Stimulated activated CD4-positive, alpha-beta T cell treated with anti-CD3 and anti-CD28 coated beads, TNF-alpha, amount 100 ng/mL, for 4 hours (primary cell): ENCODE results near the gene HOXA9.

Experiments
- DNase-seq, 3 experiments: peaks; one replicate each; pipeline ENCODE4 v3.0.0-alpha.2; 2020; ENCODE audit warnings: low read depth in 3 of 3

The HOXA9 gene

GRCh38 chr7:27188386-27189294 lies 23.3 kb upstream of the HOXA9 start:
- DNase-seq = no peak

DNA sequence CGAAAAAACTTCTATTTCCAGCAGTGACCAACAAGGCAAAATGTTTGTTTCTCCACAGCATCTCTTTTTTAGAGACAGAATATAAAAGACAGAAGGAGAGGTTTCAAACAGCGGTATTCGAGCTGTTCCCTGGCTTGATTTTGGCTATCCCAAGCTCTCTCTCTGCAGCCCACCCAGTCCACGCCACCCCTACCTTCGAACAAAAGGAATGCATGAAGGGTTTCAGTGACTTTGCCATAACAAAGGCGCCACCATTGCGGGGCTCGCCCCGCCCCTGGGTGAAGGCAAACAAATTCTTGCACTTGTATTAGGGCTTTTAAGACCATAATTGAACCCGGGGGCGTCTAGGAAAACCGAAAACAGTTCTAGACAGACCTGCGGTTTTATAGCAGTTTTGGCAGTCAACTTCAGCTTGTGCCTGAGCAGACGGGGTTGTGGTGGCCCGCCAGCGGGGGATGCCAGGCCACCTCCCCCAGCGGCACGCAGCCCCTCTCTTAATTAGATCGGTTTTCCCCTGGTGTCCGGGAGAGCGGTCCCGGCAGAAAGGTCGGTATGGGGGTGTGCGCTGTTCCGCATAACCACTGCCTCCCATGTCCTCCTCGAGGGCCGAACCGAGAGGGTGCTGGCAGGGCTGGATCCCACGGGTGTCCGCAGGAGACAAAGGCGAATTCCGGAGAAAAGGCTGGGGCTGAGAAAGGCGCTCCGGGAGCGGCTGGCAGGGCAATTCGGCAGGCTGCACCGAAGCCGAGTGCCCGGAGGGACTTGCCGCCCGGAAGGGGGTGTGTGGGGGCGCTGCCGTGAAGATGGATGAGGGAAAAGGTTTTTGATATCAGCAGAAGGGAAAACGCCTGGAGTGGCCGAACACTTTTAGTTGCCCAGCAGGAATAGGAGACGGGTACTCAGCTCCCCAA lies 22.4 kb upstream of the HOXA9 start:
- DNase-seq = no peak

- DNase-seq = no peak
These were observed 21.5 kb upstream of the HOXA9 start for GRCh38 chr7:27186668-27187474.

- DNase-seq = no peak
These were observed 20.7 kb upstream of the HOXA9 start for GRCh38 chr7:27185854-27186667.

DNA sequence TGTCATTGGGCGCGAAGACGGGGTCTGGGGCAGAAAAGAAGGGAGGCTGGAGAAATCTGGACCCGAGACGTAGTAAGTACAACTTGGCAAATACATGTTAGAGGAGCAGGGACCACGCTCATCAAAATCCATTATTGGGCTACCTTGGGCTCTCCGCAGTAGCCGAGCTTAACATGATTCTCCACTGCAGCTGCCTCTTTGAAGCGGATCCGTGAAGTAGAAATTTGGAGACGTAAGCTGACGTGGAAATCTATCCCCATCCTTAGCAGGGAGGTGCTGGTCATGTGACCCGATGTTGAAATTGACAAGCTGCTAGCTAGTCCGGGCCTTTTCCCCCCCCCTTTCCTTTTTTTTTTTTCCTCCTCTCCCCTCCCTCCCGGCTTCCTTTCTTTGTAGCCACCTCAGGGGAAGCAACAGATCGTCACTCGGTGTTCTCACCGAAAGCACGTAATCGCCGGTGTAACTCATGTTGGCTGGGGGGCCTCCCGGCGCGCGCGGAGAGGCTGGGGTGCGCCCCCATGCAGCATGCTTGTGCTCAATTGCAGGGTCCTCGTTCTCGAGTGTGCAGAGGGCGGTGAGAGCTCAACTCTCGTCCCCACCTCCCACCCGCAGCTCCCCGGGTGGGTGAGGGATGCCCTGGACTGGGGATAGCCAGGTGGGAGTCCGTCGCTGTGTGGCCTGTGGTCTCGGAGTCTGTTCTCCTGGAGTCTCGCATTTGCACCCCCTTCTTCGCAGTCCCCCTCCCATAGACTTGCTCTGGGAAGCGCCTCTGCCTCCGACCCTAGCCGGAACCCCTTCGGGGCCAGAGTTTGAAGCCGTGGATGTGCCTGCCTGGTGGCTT lies 19.9 kb upstream of the HOXA9 start, which contains the start of gene HOXA11:
TSS of gene HOXA11 (minus strand) at position 220 of the 841 bp plus-strand sequence. CDS start at position 132, 88 bp downstream.
- no peak for DNase-seq

DNA sequence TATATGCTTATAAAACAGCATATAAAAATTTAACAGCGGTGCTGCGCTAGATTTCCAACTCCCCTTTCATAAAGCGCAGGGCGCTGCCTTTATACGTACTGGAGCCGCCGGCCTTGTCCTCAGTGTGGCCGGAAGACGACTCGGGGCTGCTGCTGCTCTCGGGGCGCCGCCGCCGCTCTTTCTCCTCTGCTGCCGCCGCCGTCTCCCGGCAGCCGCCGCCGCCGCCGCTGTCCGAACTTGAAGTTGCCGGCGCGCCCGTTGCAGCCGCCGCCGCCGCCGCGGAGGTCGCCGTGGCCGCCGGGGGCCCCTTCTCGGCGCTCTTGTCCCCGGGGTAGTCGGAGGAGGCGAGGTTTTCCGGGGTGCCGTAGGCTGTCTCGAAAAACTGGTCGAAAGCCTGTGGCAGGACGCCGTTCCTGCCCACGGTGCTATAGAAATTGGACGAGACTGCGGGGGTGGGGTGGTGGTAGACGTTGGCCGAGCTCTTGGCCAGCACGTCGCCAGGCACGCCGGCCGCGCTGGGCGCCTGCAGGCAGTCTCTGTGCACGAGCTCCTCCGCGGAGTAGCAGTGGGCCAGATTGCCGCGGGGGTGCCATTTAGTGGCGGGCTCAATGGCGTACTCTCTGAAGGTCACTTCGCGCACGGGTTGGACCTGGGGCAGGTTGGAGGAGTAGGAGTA lies 19.1 kb upstream of the HOXA9 start:
- DNase-seq = no peak

DNA sequence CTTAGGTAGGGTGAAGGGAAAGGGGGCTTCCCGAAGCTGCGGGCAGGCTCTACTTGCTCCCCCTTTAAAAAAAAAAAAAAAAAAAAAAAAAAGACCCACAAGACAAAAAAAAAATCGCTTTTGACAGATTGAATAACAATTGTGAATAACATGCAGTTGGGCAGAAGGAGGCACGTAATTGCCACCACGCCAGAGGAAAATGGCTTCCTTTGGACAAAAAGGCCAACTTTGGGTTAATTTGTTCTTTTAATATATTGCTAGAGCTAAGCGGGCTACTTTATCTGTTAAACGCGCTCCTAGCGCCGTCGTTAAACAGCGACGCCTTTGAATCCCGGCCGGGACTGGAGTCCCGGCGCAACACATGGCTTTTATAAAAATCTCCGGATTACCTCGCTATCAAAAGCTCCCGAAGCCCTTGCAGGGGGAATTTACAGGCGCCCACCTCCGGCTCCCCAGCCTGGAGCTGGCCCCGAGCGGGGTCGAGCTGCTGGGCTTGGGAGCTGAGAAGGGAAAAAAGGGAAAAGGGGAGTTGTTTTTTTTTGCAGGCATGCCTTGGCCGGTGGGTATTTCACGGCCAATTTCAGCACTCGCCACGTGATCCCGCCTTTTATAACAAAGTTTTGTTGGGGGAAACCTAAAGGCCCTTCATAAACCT lies 18.5 kb upstream of the HOXA9 start:
- no peak for DNase-seq

DNA sequence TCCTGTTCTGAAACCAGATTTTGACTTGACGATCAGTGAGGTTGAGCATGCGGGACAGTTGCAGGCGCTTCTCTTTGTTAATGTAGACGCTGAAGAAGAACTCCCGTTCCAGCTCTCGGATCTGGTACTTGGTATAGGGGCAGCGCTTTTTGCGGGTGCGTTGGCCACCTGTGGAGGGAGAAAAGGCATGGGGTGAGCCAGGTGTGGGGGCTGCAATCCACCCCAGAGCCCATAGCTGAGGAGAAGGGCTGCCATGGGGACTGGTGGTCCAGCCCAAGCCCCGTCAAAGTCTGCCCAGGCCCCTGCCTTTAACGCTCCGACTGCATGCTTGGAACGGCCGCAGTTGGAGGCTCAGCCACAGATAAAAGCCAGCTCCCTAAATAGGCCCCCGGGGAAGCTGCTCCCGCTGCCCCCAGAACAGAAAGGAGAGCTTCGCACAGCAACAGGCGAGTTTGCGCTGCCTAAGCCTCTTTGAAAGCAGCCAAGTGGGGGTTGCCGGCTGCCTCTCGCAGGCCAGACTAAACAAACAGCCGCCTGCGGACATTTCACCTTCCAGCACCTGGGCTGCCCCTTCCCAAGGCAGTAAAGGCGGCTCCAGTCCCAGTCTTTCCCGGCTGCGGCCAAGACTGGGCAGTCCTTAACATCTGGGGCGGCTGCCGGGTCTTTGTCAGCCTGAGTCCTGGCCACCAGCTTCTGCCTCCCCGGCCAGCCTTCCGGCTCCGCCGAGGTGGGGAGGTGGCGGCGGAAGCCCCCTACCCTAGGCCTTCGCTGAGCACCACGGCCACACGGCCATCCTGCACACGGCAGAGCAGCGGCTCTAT lies 17.7 kb upstream of the HOXA9 start:
- DNase-seq = no peak

DNA sequence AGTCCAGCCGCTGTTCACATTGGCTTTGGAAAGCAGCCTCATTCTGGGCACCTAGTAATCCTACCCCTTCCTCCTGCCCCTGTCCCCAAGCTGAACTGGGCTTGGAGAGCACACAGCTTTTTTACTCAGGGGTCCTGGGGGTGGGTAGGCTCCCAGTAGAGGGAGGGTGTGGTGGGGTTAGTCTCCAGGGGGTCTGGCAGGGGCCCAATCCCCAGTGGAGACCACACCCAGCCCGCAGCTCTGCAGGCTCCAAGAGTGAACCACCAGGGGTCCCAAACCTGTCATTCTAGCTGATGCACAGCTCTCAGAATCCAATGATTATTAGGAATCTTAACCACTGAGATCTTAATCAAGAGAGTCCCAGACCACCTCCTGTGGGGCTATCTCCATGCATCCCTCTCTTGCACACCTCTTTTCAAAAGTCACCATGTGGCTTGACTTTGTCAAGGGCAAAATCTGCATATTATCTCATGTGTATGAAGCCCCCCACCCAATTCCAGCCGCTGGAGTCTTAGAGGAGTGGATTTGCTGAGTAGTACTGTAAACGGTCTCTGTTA lies 17.0 kb upstream of the HOXA9 start:
- no peak for DNase-seq

- DNase-seq = no peak
These were observed 16.5 kb upstream of the HOXA9 start for GRCh38 chr7:27181795-27182275.

- DNase-seq = no peak
These were observed 15.4 kb upstream of the HOXA9 start for GRCh38 chr7:27180431-27181420.

- no peak for DNase-seq
These were observed 14.4 kb upstream of the HOXA9 start for GRCh38 chr7:27179503-27180430.

- DNase-seq = no peak
These were observed 13.7 kb upstream of the HOXA9 start for GRCh38 chr7:27179030-27179429.

DNA sequence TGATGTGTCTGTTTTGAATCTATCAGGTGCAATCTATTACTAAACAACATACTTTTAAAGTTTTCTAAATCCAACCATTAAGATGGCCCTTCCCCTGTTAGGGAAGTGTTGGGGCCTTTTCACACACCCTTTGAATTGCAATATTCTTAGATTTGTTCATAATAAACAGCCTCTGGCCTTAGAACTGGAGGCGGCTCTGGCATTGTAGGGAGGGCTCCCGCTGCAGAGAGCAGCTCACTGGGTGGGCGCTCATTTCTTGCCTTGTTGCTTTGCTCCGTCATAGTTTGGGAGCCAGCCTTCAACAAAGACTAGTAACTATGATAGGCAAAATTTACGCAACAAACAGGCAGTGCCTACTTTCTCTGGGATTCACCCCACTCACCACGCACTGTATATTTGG lies 13.0 kb upstream of the HOXA9 start:
- no peak for DNase-seq

- DNase-seq = no peak
These were observed 12.5 kb upstream of the HOXA9 start for GRCh38 chr7:27177795-27178320.
